COR-L47 (cell line): ENCODE results near the gene CCNA1.

ENCODE experiments used
- DNase-seq: peaks from one replicate; lab custom pipeline; 2025; lab: John Stamatoyannopoulos, UW

Gene CCNA1

GRCh38 chr13:36432106-36432544, at the start of gene CCNA1:
Gene CCNA1, plus strand, starts transcription at chr13:36432495. Its CDS starts 562 bp downstream, at chr13:36433057.
- peak; percentile 74 for DNase-seq

- no peak for DNase-seq
Observed at GRCh38 chr13:36385489-36385888, 46.8 kb upstream of the CCNA1 start.

- DNase-seq = no peak
Observed at GRCh38 chr13:36395280-36395679, 37.0 kb upstream of the CCNA1 start.

- no peak for DNase-seq
Observed at GRCh38 chr13:36405151-36405550, 27.1 kb upstream of the CCNA1 start.

- no peak for DNase-seq
Observed at GRCh38 chr13:36412736-36413135, 19.6 kb upstream of the CCNA1 start.

GRCh38 chr13:36413161-36413560, 19.1 kb upstream of the CCNA1 start:
- DNase-seq = no peak

- DNase-seq = no peak
Observed at GRCh38 chr13:36414461-36414860, 17.8 kb upstream of the CCNA1 start.

- no peak for DNase-seq
Observed at GRCh38 chr13:36417331-36417730, 15.0 kb upstream of the CCNA1 start.

- DNase-seq = no peak
Observed at GRCh38 chr13:36418022-36418805, 14.1 kb upstream of the CCNA1 start.

- peak; percentile 68 for DNase-seq
Observed at GRCh38 chr13:36420437-36420891, 11.8 kb upstream of the CCNA1 start.

GRCh38 chr13:36421447-36421846, 10.8 kb upstream of the CCNA1 start:
- no peak for DNase-seq

GRCh38 chr13:36428086-36428485, 4.2 kb upstream of the CCNA1 start:
- no peak for DNase-seq

GRCh38 chr13:36430247-36431203, 1.8 kb upstream of the CCNA1 start:
- no peak for DNase-seq

GRCh38 chr13:36431204-36432105, 840 bp upstream of the CCNA1 start:
- DNase-seq = peak; percentile 20

- no peak for DNase-seq
Observed at GRCh38 chr13:36436811-36437210, 4.5 kb downstream of the CCNA1 start.

GRCh38 chr13:36438594-36439483, 6.5 kb downstream of the CCNA1 start:
- DNase-seq = no peak

- DNase-seq = no peak
Observed at GRCh38 chr13:36445278-36445677, 13.0 kb downstream of the CCNA1 start.

GRCh38 chr13:36445891-36446351, 13.6 kb downstream of the CCNA1 start:
- DNase-seq = no peak

- no peak for DNase-seq
Observed at GRCh38 chr13:36447501-36447900, 15.2 kb downstream of the CCNA1 start.

GRCh38 chr13:36450534-36450933, 18.2 kb downstream of the CCNA1 start:
- DNase-seq = no peak

GRCh38 chr13:36453516-36453915, 21.2 kb downstream of the CCNA1 start:
- DNase-seq = no peak
